HG03571 (cell line): ENCODE data around the gene CBFA2T2.
"Not testable (repeated sequence)": the region's sequence is repeated elsewhere in the genome, so short reads cannot be mapped to it uniquely, and the experiment has no call there.

Source experiments
- ATAC-seq: cut with Tn5 transposase; IDR thresholded peaks from one replicate; pipeline ENCODE4 v1.9.1; 2021; ENCODE audit not compliant: unreplicated experiment

Gene CBFA2T2

DNA sequence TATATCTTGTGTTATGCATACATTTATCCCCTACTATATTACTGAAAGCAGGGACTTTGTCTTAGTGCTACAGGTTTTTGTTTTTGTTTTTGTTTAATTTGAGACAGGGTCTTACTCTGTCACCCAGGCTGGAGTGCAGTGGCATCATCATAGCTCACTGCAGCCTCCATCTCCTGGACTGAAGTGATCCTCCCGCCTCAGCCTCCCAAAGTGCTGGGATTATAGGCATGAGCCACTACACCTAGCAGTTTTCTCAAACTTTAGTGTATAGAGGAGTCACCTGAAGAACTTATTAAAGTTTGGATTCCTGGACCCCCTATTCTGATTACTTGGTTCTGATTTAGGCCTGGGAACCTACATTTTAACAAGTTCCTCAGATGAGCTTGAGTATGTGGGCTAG, 51.9 kb downstream of the CBFA2T2 start:
- no peak for ATAC-seq

DNA sequence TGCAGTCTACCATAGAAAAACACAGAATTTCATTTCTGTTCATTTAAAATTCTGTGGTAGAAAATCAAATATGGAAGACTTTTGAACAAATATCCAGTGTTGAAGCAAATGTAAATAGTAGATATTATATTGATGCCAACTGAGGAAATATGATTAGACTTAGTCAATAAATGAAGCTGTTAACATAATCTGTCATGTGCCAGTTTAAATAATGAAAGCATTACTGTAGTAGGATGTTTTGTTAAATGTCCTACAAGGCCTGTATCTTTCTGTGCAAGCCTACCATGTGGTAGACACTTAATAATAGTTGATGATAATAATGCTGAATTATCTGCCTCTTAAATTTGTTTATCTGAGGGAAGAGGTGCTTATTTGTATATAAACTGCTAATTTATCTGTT, 55.9 kb downstream of the CBFA2T2 start:
- no peak for ATAC-seq

DNA sequence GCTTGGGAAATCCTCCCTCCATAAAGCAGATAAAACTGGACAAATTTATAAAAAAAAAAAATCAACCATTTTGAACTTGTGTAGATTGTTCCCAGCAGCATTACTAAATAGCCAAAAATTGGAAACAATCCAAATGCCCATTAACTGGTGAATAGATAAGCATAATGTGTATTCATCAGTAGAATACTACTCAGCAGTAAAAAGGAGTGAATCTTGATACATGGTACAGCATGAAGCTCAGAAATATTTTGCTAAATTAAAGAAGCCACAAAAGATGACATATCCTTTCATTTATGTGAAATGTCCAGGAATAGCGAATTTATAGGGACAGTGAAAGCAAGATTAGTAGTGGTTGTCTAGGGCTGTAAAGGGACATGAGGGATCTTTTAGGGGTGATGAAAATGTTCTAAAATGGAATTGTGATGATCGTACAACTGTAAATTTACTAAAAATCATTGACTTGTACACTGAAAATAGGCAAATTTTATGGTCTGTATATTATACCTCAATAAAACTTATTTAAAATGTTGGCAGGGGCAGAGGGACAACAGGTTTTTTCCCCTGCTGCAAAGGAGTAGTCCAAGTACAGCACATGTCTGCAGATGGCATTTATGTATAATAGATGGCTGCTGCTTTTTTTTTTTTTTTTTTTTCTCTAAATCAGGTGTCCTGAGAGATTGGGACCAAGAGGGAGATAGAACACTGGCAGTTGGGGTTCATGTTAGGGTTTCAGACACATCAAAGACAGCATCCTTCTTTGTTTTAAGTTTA, 59.5 kb downstream of the CBFA2T2 start:
- no peak for ATAC-seq

DNA sequence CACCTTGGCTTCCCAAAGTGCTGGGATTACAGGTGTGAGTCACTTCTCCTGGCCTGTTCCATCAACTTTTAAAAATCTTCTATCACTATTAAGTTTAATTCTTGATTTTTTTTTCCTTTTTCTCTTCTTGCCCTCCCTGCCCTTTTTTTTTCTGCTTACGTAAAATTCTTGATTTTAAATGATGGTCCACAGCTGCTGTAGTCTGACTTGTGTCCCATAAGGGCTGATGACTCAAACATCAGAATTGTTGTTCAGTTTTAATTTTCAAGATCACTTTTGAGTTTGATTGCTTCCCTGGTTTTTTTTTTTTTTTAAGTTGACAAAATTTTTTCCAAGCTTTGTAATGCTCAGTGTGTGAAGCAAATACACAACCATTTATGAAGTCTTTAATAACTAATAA, 61.9 kb downstream of the CBFA2T2 start:
- no peak for ATAC-seq

DNA sequence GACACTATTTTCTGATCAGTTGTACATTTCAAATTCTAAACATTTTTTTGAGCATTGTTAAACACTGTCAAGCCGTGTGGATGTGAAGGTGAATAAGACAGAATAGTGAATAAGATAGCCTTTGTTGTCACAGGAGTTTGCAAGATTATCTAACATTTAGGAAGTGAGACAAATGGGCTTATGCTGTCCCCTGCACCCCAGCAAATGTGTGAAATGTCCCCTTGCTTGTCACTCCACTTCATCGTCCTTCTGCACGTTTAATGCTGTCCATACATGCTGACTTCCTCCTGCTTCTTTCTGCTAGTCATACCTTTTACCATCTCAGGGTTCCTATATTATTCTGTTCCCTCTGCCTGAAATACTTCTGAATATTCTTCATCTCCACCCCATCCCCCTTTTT, 62.6 kb downstream of the CBFA2T2 start:
- ATAC-seq = no peak

DNA sequence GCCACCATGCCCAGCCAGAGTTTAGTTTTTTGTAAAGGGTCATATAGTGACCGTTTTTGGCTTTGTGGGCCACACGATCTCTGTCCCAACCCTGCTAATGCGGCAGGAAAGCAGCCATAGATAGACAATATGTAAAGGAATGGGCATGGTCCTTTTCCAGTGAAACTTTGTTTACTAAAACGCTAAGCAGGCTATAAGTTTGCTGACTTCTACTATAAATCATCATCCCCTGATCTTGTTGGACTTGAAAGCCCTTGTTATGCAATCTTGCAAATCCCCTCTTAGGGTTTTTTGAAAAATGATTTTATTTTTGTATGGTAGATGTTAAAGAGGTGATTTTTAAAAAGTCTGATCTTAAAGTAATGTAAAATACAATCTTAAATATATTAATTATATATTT, 63.6 kb downstream of the CBFA2T2 start:
- ATAC-seq = no peak

DNA sequence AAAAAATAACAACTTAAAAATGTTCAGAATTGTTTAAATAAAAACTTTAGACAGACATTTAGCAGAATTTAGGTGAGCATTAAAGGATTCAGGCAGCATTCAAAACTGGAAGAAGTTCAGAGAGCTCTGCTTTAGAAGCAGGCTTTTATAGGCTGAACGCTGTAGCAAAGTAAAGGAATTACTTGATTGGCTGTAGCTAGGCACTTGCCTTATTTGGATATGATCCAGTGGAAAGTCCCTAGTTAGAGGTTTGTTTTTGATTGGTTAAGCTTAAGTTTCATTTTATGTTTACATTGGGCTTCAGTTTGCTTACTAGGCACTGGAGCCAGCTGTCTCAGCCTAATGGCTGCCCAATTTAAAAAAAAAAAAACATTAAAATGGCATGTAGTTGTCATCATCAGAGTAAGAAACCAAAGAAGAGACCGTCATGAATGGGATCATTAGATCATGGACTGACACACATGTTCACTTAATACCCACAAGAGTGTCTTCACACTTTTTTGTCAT, 65.1 kb downstream of the CBFA2T2 start:
- ATAC-seq = peak; percentile 82

DNA sequence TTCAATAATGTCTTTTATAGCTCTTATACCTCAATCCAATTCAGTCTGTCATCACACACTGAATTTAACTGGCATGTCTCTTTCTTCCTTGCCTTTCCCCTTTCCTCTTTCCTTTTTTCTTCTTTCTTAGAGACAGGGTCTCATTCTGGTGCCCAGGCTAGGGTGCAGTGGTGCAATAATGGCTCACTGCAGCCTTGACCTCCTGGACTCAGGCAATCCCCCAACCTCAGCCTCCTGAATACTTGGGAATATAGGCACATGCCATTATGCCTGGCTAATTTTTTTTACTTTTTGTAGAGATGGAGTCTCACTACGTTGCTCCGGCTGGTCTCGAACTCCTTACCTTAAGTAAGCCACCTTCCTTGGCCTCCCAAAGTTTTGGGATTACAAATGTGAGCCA, 65.9 kb downstream of the CBFA2T2 start:
- no peak for ATAC-seq

DNA sequence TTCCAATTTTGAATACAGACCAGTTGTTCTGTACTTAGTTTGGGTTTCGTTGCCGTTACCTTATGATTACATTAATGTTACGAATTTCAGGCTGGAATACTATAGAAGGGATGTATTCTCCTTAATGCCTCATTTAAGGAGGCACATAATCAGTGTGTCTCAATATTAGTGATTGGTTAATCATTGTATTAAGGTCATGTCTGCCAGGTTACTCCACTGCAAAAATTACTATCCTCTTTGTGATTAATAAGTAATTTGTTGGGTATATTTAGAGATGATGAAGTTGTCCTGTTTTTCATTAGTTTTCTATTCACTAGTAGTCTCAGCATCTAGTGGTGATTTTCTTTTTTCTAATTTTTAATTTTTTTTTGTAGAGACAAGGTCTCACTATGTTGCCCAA, 66.3 kb downstream of the CBFA2T2 start:
- ATAC-seq = no peak

DNA sequence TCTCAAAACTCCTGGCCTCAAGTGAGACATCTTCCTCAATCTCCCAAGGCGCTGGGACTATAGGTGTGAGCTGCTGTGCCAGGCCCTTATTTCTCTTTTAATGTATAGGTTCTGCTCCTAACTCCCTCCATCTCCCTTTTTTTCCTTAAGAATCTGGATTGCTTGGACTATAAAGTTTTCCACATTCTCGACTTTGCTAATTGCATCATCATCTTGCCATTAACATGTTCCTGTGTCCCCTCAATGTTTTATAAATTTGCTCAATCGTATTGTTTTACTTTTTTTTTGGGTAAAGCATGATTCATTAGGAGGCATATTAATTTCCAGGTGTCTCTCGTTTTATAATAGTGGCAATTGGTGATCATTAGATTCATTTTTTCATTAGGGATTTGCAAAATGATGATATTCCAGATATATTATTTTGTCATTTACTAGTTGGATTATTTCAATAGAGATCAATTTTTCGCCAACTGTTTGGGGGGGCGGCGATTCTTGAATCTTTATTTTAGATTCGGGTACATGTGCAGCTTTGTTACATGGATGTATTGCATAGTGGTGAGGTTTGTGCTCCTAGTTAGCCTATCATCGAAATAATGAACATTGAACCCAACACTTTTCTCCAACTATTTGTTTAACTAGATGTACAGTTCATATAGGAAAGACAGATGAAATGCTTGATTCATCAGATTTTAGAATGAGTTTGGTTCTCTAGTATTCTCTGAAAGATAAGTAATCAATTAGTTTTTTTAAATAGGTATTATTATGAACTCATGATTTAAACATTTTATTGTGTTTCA, 68.7 kb downstream of the CBFA2T2 start:
- ATAC-seq = no peak

DNA sequence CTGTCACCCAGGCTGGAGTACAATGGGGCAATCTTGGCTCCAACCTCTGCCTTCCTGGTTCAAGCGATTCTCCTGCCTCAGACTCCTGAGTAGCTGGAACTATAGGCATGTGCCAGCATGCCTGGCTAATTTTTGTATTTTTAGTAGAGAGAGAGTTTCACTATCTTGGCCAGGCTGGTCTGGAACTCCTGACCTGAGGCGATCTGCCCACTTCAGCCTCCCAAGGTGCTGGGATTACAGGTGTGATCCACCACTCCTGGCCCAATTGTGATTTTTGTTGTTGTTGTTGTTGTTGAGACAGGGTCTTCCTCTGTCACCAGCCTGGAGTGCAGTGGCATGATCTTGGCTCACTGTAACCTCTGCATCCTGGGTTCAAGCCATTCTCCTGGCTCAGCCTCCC, 69.3 kb downstream of the CBFA2T2 start:
- ATAC-seq = no peak

DNA sequence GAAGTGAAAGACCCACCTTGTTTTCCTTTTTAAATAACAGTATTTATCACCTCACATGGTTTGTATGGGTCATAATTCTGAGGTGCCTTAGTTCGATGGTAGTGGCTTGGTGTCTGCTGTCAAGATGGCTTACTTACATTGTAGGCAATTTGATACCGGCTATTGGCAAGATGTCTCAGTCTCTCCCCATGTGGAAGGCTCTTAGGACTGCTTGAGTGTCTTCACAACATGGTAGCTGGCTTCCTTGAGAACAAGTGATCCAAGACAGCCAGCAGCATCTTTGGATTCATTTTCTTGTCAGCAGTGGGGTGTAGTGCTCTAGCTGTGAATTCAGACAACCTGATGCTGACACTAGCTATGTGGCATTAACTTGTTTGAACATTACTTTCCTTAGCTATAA, 70.1 kb downstream of the CBFA2T2 start:
- ATAC-seq = no peak

DNA sequence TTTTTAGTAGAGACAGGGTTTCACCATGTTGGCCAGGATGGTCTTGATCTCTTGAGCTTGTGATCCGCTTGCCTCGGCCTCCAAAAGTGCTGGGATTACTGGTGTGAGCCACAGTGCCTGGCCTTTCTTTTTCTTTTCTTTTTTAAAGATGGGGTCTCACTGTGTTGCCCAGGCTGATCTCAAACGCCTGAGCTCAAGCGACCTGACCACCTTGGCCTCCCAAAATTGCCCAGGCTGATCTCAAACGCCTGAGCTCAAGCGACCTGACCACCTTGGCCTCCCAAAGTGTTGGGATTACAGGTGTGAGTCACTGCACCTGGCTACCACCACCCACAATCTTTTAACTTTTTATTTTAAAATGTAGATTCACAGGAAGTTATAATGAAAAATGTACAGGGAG, 71.2 kb downstream of the CBFA2T2 start:
- not testable (repeated sequence) for ATAC-seq

DNA sequence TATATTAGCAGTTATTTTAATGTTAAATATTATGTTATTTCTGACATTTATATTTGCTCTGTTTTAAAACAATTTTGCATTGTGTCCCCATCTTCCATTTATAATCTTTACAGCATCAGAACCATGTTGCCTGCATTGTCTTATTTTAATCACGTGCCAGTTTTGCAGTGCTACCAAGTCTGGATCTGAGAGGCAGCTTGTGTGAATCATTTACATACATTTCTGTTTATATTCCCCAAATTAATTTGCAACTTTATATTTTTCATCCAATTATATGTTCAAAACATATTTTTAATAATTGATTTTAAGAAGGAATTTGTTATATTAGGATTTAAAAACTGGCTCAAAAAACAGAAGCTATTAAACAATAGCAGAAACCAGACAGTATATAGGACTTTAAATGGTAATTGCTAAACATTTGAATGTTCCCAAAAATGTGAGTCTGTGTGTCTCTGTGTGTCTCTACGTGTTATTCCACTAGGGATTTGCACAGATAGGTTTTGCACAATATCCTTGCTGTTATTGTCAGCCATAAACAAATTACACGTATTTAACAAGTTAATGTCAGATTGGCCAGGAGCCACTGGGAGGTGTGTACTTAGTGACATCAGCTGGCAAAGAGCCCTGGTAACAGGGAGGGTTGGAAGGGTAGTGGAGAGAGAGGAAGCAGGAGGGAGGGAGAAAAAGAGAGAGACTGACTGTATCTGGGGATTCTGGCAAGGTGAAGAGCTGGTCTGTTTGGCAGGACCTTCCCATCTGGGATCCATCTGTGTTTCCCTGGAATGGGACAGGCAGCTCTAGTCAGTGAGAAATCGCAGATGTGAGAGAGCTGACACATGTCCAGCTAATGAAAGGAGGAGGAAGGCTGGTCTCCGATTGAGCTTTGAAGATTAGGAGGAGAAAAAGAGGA, 72.1 kb downstream of the CBFA2T2 start:
- no peak for ATAC-seq

DNA sequence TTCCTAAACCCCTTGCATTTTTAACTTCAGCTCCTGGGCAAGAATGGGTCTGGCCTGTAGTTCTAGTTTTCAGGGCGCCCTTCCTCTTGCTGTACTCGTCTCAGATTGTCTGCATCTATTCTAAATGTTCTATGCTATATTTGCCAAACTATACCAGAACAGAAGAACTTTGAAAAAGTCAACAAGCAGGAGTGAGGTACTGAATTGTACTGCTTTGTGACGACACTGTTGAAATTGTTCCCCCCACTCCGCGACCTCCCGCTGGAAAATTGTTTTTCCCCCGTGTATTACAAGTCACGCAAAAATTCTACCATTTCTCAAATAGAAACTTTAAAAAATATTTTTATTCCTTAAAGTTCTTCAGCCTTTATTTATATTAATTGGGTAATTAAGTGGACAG, 73.9 kb downstream of the CBFA2T2 start:
- no peak for ATAC-seq

DNA sequence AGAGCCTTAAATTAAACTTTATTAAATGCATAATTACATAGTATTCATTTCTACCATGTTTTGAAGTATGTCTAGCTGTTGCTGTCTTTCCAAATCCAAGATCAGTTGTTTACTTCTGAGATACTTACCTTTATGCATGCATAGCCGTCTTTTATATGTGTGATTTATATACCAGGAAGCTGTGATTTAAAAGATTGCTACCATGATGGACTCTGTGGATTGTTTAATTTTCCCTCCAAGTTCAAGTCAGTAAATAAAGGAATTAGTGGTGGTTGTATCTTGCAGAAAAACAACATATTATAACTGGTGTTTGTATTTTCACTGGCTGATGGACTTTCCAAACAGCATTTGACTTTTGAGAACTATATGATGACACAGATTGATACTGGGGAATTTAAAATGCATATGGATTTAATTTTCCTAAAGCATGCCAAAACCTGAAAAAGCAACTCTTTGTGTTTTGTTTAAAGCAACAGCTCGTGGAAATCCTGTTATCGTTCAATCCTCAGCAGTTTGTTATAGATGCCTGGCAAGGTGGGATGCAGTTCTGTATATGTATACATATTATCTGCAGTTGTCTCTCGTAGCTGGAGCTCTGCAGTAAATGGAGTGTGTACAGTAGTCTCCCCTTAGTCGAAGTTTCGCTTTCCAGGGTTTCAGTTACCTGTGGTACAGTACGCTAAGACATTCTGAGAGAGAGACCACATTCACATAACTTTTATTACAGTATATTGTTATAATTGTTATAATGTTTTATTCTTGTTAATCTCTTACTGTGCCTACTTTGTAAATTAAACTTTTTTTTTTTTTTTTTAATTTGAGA, 77.1 kb downstream of the CBFA2T2 start:
- ATAC-seq = no peak

DNA sequence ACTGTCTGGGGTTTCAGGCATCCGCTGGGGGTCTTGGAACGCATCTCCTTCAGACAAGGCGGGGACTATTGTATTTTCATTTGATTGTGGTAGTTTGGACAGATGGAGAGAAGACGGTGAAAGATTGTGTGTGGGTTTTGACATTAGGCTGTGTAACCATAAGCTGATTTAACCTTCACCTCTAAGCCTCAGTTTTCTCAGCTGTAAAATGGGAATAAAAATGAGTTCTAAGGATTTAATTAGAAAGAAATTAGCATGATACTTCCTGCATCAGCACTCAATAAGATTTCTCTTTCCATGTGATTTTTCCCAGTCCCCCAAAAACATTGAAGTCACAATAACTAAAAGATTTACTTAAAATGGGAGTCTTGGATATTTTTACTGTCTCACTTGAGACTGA, 78.1 kb downstream of the CBFA2T2 start:
- ATAC-seq = no peak

DNA sequence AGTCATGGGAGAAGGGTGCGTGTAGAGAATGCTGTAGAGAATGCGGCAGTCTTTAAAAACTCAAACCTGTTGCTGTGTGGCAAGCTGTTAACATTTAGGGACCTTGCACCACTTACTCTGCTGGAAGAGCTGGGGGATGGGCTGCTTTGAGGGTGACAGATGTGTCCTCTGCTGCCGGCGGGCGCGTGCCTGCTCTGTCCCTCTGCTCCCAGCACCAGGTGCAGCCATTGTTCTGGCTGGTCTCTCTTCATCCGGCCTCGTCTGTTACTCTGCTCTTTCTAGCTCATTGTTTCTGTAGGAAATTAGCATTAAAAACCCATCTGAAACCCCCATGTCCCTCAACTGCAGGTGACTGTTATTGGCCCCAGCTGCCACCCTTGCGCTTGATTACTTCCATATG, 78.5 kb downstream of the CBFA2T2 start:
- no peak for ATAC-seq

DNA sequence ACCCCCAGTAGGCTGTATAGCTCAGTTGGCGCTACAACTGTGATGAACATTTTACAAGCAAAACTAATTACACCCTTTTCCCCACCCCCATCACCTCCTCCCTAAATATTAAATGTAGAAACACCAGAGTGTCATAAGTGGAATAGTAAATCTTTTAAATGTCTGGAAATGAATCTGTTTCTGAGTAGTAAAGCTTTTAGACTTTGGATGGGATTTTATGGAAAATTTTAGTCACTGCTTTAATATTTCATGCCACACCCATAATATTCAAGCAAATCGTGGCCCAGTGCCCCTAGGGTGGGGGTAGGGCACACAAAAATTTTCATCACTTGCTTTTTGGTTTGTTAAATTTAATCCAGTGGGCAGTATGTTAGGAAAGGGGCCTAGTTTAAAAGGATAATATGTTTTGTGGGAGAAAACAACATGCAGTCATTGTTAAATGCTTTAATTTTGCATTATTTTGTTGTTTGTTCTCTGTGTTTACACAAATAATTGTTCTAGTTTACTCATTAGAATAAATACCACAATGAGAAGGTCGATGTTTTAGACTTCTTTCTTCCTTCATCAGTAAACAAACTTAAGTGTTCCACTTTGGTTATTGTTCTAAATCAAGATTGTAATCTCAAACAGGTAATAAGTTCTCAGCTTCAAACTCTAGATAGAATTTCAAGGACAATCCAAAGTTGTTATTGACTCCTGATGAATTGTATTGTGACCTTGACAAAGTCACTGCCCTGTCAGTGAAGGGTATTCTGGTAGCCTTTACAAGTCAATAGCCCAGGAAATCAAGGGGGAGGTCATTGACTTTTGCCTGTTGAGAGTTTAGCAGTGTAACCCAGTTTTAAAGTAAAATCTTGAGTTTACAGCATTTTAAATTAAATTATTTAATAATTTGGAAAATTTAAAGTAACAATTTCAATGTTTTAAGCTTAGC, 79.2 kb downstream of the CBFA2T2 start:
- no peak for ATAC-seq
